ENCODE results near the gene CDS1. TPM values are rescaled to one million over a fixed set of nuclear protein-coding genes. Genes with fewer than 3 reads are reported as not detected.
"Not testable (repeated sequence)": the region's sequence is repeated elsewhere in the genome, so short reads cannot be mapped to it uniquely, and the experiment has no call there.

Gene CDS1
- polyA plus RNA-seq, 4 donors = 3.2 to 30.9 (median 27.7) TPM

DNA sequence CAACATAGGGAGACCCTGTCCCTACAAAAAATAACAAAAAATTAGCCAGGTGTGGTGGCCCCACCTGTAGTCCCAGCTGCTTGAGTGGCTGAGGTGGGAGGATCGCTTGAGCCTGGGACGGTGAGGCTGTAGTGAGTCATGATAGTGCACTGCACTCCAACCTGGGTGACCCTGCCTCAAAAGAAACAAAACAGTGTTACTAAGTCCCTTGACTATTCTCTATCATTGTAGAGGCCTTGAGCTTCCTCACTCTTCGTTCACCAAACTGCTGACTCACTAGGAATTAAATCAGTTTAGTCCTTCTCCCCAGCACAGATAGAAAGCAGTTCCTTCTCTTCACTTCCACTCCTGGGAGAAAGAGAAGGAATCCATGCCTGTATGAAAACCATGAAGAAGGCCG is 14.5 kb downstream of the CDS1 start:
- DNase-seq (ENCODE audit: low read depth in 4 of 4, low spot score in 3 of 4) = no peak

- DNase-seq (ENCODE audit: low read depth in 4 of 4, low spot score in 3 of 4) = no peak
These were observed 23.7 kb downstream of the CDS1 start for GRCh38 chr4:84606645-84607044.

- DNase-seq (ENCODE audit: low read depth in 4 of 4, low spot score in 3 of 4) = no peak
These were observed 28.6 kb downstream of the CDS1 start for GRCh38 chr4:84611531-84611930.

GRCh38 chr4:84614891-84615290 is 32.0 kb downstream of the CDS1 start:
- no peak for DNase-seq (ENCODE audit: low read depth in 4 of 4, low spot score in 3 of 4)

- DNase-seq (ENCODE audit: low read depth in 4 of 4, low spot score in 3 of 4) = no peak
These were observed 32.4 kb downstream of the CDS1 start for GRCh38 chr4:84615355-84615754.

DNA sequence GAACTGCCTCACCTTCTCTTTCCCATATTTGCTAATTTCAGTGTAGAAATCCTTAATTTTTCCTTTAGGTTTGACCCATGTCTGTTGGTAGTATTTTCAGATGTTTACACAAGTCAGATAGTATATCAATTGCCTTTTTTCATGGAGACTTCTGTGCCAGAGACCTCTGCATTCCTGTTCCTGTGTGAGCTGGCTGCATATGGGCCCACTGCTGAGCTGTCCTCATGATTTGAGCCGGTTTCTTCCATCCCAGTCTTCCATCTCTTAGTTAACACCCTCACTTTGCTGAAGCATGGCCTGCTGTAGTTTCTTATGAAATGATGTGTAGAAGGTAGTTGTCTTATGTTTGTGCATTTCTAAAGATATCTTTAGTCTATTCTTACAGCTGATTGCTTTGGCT is 40.0 kb downstream of the CDS1 start:
- no peak for DNase-seq (ENCODE audit: low read depth in 4 of 4, low spot score in 3 of 4)

DNA sequence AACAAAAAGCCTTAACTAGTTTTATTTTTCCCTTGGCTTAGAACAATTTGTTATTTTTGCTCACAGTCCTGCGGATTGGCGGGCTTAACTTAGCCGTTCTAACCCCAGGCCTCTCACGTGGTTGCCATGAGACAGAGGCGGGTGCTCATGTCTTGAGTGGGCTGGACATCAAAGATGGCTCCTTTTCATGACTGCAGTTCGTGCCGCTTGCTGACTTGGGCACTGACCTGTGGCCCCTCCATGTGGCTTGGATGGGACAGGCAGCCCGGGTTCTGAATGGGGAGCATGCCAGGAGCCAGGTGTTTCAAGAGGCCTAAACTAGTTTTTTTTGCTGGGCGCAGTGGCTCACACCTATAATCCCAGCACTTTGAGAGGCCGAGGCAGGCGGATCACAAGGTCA is 40.7 kb downstream of the CDS1 start:
- no peak for DNase-seq (ENCODE audit: low read depth in 4 of 4, low spot score in 3 of 4)

GRCh38 chr4:84626673-84627072 is 43.7 kb downstream of the CDS1 start:
- no peak for DNase-seq (ENCODE audit: low read depth in 4 of 4, low spot score in 3 of 4)

DNA sequence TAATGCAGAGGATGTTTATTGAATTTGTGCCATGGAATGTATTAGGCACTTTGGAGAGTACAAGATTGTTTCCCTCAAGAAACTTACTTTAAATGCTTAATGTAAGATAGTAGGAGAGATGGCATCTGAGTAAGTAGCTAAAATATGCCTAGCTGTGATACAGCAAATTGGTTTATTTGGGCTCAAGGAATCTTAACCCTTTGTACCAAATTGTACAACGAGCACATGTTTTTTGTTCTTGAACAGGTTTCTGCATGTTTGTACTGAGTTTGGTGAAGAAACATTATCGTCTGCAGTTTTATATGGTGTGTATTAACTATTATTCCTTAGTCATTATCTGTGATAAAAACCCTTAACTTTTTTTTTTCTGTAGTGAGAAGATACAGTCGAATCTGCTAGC is 48.6 kb downstream of the CDS1 start:
- DNase-seq (ENCODE audit: low read depth in 4 of 4, low spot score in 3 of 4) = no peak

- no peak for DNase-seq (ENCODE audit: low read depth in 4 of 4, low spot score in 3 of 4)
These were observed 49.2 kb downstream of the CDS1 start for GRCh38 chr4:84632092-84632491.

- DNase-seq (ENCODE audit: low read depth in 4 of 4, low spot score in 3 of 4) = no peak
These were observed 52.0 kb downstream of the CDS1 start for GRCh38 chr4:84634961-84635360.

GRCh38 chr4:84638092-84638491 is 55.2 kb downstream of the CDS1 start:
- no peak for DNase-seq (ENCODE audit: low read depth in 4 of 4, low spot score in 3 of 4)

GRCh38 chr4:84639145-84639544 is 56.2 kb downstream of the CDS1 start:
- no peak for DNase-seq (ENCODE audit: low read depth in 4 of 4, low spot score in 3 of 4)

DNA sequence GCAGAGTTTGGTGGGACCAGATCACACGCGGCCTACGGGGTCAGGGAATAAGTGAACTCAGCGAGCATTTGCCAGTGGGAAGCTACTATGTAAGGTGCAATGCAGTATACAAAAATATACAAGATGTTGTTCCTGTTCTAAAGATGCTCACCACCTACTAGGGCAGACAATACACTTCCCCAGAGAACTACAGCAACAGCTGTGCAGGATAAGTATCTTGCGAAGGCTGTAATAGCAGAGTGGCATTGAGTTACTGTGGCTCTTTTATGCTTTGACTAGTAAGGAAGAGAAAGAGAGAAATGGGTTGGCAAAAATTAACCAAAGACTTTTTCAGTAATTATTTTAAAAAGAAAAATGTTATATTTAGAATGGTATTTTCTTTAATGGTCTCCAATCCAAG is 61.2 kb downstream of the CDS1 start:
- no peak for DNase-seq (ENCODE audit: low read depth in 4 of 4, low spot score in 3 of 4)

GRCh38 chr4:84647312-84647884 is 64.5 kb downstream of the CDS1 start:
- no peak for DNase-seq (ENCODE audit: low read depth in 4 of 4, low spot score in 3 of 4)

- DNase-seq (ENCODE audit: low read depth in 4 of 4, low spot score in 3 of 4) = no peak
These were observed 65.3 kb downstream of the CDS1 start for GRCh38 chr4:84648178-84648577.

DNA sequence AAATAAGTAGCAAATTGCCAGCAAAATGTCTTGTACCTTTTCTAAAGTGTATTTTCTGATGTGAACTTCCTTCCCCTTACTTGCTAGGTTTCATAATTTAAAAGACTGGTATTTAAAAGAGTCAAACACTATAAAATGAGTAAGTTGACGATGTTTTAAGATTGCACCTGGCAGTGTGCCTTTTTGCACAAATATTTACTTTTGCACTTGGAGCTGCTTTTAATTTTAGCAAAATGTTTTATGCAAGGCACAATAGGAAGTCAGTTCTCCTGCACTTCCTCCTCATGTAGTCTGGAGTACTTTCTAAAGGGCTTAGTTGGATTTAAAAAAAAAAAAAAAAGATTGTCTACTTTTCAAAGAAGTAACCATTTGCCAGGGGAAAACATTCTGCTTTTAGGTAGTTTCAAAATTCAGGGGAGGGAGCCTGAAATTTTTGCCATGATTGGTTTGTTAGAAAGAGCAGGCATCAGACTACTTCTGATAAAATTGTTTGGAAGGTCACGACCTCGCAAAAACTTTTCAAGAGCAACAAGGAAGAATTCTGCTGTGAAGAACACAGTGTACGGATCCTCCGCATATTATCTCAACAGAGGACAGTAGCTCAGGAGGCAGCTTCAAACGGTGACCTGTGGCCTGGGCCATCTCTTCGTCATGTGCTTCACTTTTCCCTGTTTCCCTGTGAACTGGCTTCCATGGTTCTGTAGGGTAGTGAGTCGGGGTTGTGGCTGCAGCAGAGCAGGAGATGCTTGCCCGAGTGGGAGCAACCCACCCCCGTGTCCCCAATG is 66.1 kb downstream of the CDS1 start:
- no peak for DNase-seq (ENCODE audit: low read depth in 4 of 4, low spot score in 3 of 4)

DNA sequence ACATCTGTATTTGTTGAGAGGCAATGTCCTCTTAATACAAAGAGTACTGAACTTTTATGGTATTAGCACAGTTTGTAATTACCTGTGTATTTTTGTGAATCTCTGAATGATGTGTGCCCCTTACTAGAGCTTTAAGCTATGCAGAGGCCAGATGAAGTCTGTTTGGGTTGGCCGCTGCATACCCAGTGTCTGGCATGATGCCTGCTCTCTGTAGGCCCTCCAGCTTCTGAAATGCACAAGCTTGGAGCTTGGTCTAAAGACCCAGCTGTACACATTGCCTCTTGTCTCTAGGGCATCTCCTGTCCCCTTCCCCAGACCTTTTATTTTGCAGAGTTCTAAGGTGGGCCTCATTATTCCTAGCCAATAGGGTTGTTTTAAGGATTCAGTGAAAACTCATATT is 68.6 kb downstream of the CDS1 start:
- no peak for DNase-seq (ENCODE audit: low read depth in 4 of 4, low spot score in 3 of 4)

- no peak for DNase-seq (ENCODE audit: low read depth in 4 of 4, low spot score in 3 of 4)
These were observed 69.6 kb downstream of the CDS1 start for GRCh38 chr4:84652478-84652877.

DNA sequence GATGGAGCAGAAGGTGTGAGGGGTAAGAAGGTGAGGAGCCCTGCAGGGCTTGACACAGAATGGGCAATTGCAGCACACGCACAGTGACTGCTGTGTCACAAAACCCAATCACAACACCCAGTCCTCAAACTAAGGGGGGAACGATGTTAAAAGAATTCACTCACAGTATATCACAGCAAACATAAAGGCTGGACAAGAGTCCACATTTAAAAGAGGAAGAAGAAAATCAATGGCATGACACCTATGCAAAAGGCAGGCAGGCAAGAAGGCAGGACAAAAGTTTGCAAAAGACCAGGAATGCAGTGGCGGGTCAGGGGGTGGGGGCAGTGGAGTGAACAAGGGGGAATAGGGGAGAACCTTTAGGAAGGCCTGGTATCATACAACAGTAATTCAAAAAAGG is 77.7 kb downstream of the CDS1 start:
- DNase-seq (ENCODE audit: low read depth in 4 of 4, low spot score in 3 of 4) = no peak

- no peak for DNase-seq (ENCODE audit: low read depth in 4 of 4, low spot score in 3 of 4)
These were observed 78.4 kb downstream of the CDS1 start for GRCh38 chr4:84661191-84661939.

GRCh38 chr4:84664767-84665166 is 81.8 kb downstream of the CDS1 start:
- not testable (repeated sequence) for DNase-seq (ENCODE audit: low read depth in 4 of 4, low spot score in 3 of 4)
